IMR-90 (cell line): ENCODE results near the gene PTH.
A peak's percentile ranks its signal among the peaks of the same experiment; 100 is the strongest.

Source experiments
- POLR2A ChIP-seq: IDR thresholded peaks from 2 replicates; pipeline ENCODE4 v1.6.1; 2012; ENCODE audit warnings: mild to moderate bottlenecking, low read depth, low read length
- RAD21 ChIP-seq: IDR thresholded peaks from 2 replicates; pipeline ENCODE4 v1.6.1; 2012; ENCODE audit warnings: low read length, improper control_type of control experiment
- TF ChIP-seq, protein P1 (sequence below): conservative IDR thresholded peaks from 2 replicates; pipeline ENCODE4 v1.5.1; 2012; ENCODE audit warnings: mild to moderate bottlenecking, low read depth, low read length, improper control_type of control experiment

DNA sequence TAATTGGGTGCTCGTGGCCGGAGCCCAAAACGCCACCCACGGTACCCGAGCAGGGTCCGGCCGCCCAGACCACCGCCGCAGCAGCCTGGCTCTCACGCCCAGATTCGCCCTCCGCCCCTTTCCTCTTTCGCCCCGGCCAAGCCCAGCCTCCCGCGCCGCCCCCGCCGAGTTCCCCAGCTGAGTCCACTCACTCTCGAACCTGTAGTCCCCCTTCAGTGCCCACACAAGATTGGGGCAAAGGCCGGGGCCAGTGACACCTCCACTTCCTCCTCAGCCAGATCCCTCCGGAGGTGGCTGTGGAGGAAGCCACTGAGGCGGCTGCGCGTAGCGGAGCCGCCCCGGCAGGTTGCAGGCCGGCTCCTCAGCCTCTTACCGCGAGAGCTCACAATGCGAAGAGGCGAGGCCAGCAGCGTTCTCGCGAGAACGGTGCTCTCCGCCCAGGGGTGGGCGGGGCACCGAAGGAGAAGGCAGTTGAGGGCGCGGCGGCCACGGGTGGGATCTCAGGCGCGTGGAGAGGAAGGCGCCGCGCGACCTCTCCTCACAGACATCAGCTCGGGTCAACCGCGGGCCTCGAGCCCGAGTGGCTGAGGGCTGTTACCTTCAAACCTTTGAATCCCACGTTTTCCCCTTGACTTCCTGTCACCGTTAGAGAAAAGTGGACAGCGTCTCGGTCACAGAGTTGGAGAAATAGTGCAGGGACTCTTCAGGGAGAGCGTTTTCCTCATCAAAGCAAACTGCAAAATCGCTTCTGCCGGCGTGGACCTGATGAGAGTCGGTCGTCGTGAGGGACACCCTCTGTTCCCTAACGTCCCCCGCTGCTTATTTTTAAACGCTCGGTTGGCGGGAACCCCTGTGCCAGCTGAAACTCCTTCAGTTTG, 32.7 kb downstream of the PTH start, which contains the start of gene BTBD10:
- no peak for TF ChIP-seq RAD21
- TF ChIP-seq, protein P1, sequence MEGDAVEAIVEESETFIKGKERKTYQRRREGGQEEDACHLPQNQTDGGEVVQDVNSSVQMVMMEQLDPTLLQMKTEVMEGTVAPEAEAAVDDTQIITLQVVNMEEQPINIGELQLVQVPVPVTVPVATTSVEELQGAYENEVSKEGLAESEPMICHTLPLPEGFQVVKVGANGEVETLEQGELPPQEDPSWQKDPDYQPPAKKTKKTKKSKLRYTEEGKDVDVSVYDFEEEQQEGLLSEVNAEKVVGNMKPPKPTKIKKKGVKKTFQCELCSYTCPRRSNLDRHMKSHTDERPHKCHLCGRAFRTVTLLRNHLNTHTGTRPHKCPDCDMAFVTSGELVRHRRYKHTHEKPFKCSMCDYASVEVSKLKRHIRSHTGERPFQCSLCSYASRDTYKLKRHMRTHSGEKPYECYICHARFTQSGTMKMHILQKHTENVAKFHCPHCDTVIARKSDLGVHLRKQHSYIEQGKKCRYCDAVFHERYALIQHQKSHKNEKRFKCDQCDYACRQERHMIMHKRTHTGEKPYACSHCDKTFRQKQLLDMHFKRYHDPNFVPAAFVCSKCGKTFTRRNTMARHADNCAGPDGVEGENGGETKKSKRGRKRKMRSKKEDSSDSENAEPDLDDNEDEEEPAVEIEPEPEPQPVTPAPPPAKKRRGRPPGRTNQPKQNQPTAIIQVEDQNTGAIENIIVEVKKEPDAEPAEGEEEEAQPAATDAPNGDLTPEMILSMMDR: no peak
- peak; percentile 85 for TF ChIP-seq POLR2A
